GM23338 (cell line): ENCODE measurements around the gene VOPP1. TPM values are rescaled to one million over a fixed set of nuclear protein-coding genes. Genes with fewer than 3 reads are reported as not detected.

Experiments used
- ATAC-seq: fragments of 200-7000 bp; cut with Tn5 transposase; 3 replicates; pipeline ENCODE4 v1.9.1; 2020
- DNase-seq: peaks from one replicate; pipeline ENCODE4 v3.0.0-alpha.2; 2015; ENCODE audit warnings: low spot score
- H2AFZ ChIP-seq: fragments of 200-600 bp; sonication (generic); 2 replicates; pipeline ENCODE4 v1.8.0; 2016; ENCODE audit warnings: antibody characterized with exemption, mild to moderate bottlenecking, moderate library complexity
- H3F3A ChIP-seq: fragments of 200-600 bp; sonication (generic); replicated peaks from 2 replicates; pipeline ENCODE4 v1.8.0; 2017; ENCODE audit warnings: antibody characterized with exemption, mixed run types, low read depth
- H3K27ac ChIP-seq: fragments of 200-600 bp; sonication (generic); 2 replicates; pipeline ENCODE4 v1.6.1; 2016; ENCODE audit warnings: low read depth
- H3K27me3 ChIP-seq: fragments of 200-600 bp; sonication (generic); 2 replicates; pipeline ENCODE4 v1.8.0; 2016; ENCODE audit warnings: mild to moderate bottlenecking, mixed run types, moderate library complexity; ENCODE audit not compliant: insufficient read depth
- H3K36me3 ChIP-seq: fragments of 200-600 bp; sonication (generic); 2 replicates; pipeline ENCODE4 v1.8.0; 2016; ENCODE audit warnings: mild to moderate bottlenecking; ENCODE audit not compliant: insufficient read depth
- H3K4me1 ChIP-seq: fragments of 200-600 bp; sonication (generic); 2 replicates; pipeline ENCODE4 v1.8.0; 2016; ENCODE audit warnings: mild to moderate bottlenecking, moderate library complexity; ENCODE audit not compliant: insufficient read depth
- H3K4me2 ChIP-seq: fragments of 200-600 bp; sonication (generic); 2 replicates; pipeline ENCODE4 v1.7.1; 2017; ENCODE audit warnings: mixed run types
- H3K4me3 ChIP-seq: fragments of 200-600 bp; sonication (generic); 2 replicates; pipeline ENCODE4 v1.6.1; 2016; ENCODE audit warnings: mixed run types
- H3K79me2 ChIP-seq: fragments of 200-600 bp; sonication (generic); replicated peaks from 2 replicates; pipeline ENCODE4 v1.8.0; 2017; ENCODE audit warnings: mild to moderate bottlenecking; ENCODE audit not compliant: insufficient read depth
- H3K9me2 ChIP-seq: fragments of 200-600 bp; sonication (generic); 2 replicates; pipeline ENCODE4 v1.8.0; 2017; ENCODE audit not compliant: insufficient read depth
- H4K20me1 ChIP-seq: fragments of 200-600 bp; sonication (generic); replicated peaks from 2 replicates; pipeline ENCODE4 v1.8.0; 2017; ENCODE audit warnings: mild to moderate bottlenecking; ENCODE audit not compliant: insufficient read depth
- H3K27ac Mint-ChIP-seq: 2 replicates; pipeline ENCODE4 v1.8.0; 2020; ENCODE audit warnings: inconsistent platforms, mild to moderate bottlenecking, moderate library complexity, mixed read lengths
- H3K27me3 Mint-ChIP-seq: 3 replicates; pipeline ENCODE4 v1.8.0; 2022; ENCODE audit warnings: low read depth, mild to moderate bottlenecking, moderate library complexity, mixed read lengths, inconsistent platforms; ENCODE audit not compliant: insufficient read depth, poor library complexity
- H3K36me3 Mint-ChIP-seq: 3 replicates; pipeline ENCODE4 v1.8.0; 2021; ENCODE audit warnings: low read depth, mild to moderate bottlenecking, inconsistent platforms, moderate library complexity, mixed read lengths
- H3K4me1 Mint-ChIP-seq: 3 replicates; pipeline ENCODE4 v1.8.0; 2020; ENCODE audit warnings: mild to moderate bottlenecking, inconsistent platforms, mixed read lengths
- H3K4me3 Mint-ChIP-seq: 3 replicates; pipeline ENCODE4 v1.8.0; 2021; ENCODE audit warnings: moderate library complexity, mild to moderate bottlenecking, inconsistent platforms, mixed read lengths
- H3K9me3 Mint-ChIP-seq: 3 replicates; pipeline ENCODE4 v1.8.0; 2020; ENCODE audit warnings: moderate library complexity, mild to moderate bottlenecking, inconsistent platforms, mixed read lengths
- EZH2phosphoT487 ChIP-seq: fragments of 200-600 bp; sonication (generic); IDR thresholded peaks from one replicate; pipeline ENCODE4 v1.8.1; 2018; ENCODE audit warnings: antibody characterized with exemption; ENCODE audit not compliant: unreplicated experiment
- JUNB ChIP-seq: IDR thresholded peaks from one replicate; pipeline ENCODE4 v1.6.1; 2016; ENCODE audit warnings: antibody characterized with exemption; ENCODE audit not compliant: unreplicated experiment
- NANOG ChIP-seq: IDR thresholded peaks from 2 replicates; pipeline ENCODE4 v1.6.1; 2016; ENCODE audit warnings: antibody characterized with exemption, borderline replicate concordance
- POLR2AphosphoS5 ChIP-seq: IDR thresholded peaks from 2 replicates; pipeline ENCODE4 v1.6.1; 2016; ENCODE audit warnings: antibody characterized with exemption, low read depth
- STAT1 ChIP-seq: IDR thresholded peaks from one replicate; pipeline ENCODE4 v1.6.1; 2016; ENCODE audit warnings: antibody characterized with exemption; ENCODE audit not compliant: unreplicated experiment
- polyA plus RNA-seq: library from polyadenylated mRNA; unstranded; fragments of >200 nt; fragmentation: Nextera tagmentation; extraction: Ambion mirVana; gene quantifications from 2 replicates; pipeline ENCODE4 v1.2.1, GENCODE V29; 2016
- total RNA-seq: library from RNA; depleted of rRNA; stranded (reverse); fragments of >200 nt; shearing (Covaris generic); gene quantifications from 2 replicates; pipeline ENCODE4 v1.2.3, GENCODE V29; 2014
- TF ChIP-seq, protein P1 (sequence below): fragments of 250-450 bp; sonication (Bioruptor Pico); IDR thresholded peaks from 2 replicates; pipeline ENCODE4 v1.5.0; 2020; ENCODE audit warnings: mild to moderate bottlenecking, moderate library complexity

Gene VOPP1
- total and polyA plus RNA-seq, 2 experiments from 2014 or later = 28.2 to 73.7 TPM

DNA sequence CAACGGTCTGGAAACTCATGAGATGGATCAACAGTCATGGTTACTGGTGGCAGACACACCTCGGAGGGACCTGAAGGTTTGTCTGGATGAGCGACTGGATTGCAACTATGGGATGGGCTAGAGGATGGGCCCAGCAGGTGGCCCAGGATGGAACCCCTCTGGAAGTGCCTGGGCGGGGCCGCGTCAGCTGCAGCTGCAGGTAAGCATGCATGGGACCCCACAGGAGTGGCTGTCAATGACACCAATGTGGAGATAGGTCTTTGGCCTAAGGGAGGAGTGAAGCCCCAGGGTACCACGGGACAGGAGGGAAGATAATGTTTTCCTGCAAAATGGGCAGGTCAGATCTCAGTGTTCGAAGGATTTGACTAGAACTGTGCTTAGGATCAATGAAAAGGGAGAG, 103.8 kb downstream of the VOPP1 start:
- Mint-ChIP-seq H3K27me3 (peaks cover 8% of the 10 kb centered on the region), H3K27ac (no peak overlapping the region), H3K36me3 (peaks cover 64% of the 10 kb centered on the region), H3K4me1 (no peaks in the 10 kb centered on the region; the same call in 2 of the 3 replicates), H3K9me3 (peaks cover 40% of the 10 kb centered on the region), H3K4me3 (no peak overlapping the region)
- H3K79me2 ChIP-seq = no peaks in the 10 kb centered on the region
- H2AFZ ChIP-seq = no peak overlapping the region
- H3K4me2 ChIP-seq = no peak overlapping the region
- H3K27me3 ChIP-seq = no peaks in the 10 kb centered on the region
- no peaks in the 10 kb centered on the region for H3K4me1 ChIP-seq
- TF ChIP-seq NANOG = no peak
- TF ChIP-seq EZH2phosphoT487 = no peak
- TF ChIP-seq, protein P1, sequence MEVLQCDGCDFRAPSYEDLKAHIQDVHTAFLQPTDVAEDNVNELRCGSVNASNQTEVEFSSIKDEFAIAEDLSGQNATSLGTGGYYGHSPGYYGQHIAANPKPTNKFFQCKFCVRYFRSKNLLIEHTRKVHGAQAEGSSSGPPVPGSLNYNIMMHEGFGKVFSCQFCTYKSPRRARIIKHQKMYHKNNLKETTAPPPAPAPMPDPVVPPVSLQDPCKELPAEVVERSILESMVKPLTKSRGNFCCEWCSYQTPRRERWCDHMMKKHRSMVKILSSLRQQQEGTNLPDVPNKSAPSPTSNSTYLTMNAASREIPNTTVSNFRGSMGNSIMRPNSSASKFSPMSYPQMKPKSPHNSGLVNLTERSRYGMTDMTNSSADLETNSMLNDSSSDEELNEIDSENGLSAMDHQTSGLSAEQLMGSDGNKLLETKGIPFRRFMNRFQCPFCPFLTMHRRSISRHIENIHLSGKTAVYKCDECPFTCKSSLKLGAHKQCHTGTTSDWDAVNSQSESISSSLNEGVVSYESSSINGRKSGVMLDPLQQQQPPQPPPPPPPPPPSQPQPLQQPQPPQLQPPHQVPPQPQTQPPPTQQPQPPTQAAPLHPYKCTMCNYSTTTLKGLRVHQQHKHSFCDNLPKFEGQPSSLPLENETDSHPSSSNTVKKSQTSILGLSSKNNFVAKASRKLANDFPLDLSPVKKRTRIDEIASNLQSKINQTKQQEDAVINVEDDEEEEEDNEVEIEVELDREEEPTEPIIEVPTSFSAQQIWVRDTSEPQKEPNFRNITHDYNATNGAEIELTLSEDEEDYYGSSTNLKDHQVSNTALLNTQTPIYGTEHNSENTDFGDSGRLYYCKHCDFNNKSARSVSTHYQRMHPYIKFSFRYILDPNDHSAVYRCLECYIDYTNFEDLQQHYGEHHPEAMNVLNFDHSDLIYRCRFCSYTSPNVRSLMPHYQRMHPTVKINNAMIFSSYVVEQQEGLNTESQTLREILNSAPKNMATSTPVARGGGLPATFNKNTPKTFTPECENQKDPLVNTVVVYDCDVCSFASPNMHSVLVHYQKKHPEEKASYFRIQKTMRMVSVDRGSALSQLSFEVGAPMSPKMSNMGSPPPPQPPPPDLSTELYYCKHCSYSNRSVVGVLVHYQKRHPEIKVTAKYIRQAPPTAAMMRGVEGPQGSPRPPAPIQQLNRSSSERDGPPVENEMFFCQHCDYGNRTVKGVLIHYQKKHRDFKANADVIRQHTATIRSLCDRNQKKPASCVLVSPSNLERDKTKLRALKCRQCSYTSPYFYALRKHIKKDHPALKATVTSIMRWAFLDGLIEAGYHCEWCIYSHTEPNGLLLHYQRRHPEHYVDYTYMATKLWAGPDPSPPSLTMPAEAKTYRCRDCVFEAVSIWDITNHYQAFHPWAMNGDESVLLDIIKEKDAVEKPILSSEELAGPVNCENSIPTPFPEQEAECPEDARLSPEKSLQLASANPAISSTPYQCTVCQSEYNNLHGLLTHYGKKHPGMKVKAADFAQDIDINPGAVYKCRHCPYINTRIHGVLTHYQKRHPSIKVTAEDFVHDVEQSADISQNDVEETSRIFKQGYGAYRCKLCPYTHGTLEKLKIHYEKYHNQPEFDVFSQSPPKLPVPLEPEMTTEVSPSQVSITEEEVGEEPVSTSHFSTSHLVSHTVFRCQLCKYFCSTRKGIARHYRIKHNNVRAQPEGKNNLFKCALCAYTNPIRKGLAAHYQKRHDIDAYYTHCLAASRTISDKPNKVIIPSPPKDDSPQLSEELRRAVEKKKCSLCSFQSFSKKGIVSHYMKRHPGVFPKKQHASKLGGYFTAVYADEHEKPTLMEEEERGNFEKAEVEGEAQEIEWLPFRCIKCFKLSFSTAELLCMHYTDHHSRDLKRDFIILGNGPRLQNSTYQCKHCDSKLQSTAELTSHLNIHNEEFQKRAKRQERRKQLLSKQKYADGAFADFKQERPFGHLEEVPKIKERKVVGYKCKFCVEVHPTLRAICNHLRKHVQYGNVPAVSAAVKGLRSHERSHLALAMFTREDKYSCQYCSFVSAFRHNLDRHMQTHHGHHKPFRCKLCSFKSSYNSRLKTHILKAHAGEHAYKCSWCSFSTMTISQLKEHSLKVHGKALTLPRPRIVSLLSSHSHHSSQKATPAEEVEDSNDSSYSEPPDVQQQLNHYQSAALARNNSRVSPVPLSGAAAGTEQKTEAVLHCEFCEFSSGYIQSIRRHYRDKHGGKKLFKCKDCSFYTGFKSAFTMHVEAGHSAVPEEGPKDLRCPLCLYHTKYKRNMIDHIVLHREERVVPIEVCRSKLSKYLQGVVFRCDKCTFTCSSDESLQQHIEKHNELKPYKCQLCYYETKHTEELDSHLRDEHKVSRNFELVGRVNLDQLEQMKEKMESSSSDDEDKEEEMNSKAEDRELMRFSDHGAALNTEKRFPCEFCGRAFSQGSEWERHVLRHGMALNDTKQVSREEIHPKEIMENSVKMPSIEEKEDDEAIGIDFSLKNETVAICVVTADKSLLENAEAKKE (CRISPR knock-in tag) = no peak
- no peak for TF ChIP-seq JUNB
- H3K36me3 ChIP-seq = peaks cover 8% of the 10 kb centered on the region; the same call in 1 of the 2 replicates
- no peak for DNase-seq
- no peaks in the 10 kb centered on the region for H4K20me1 ChIP-seq
- no peaks in the 10 kb centered on the region for H3K9me2 ChIP-seq
- no peak overlapping the region for H3K4me3 ChIP-seq
- no peak overlapping the region for H3K27ac ChIP-seq
- no peak for ATAC-seq
- no peaks in the 10 kb centered on the region for H3F3A ChIP-seq

DNA sequence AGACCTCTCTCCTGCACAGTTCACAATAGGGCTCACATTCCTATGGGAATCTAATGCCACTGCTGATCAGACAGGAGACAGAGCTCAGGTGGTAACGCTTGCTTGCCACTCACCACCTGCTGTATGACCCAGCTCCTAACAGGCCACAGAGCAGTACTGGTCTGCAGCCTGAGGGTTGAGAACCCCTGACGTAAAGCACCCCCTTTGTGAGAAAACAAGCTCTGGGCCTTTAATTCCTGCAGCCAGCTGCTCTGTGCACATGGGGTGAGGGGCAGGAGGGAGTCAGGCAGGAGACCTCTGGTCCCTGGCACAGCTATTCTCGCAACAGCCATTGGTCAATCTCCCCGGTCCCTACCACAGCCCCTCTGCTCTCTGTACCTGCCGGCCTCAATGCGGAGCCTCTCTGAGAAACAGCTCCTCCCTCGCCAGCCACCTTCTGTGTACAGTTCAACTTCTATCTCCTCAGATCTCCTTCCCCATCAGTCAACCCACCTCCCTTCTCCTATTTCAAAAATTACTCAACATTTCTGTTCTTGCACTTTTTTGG, 105.2 kb downstream of the VOPP1 start:
- no peaks in the 10 kb centered on the region for H4K20me1 ChIP-seq
- Mint-ChIP-seq H3K27ac (no peak overlapping the region), H3K4me3 (no peak overlapping the region)

More for the DNA sequence above, 105.2 kb downstream of the VOPP1 start:
- ATAC-seq (no peak), DNase-seq (no peak)
- no peaks in the 10 kb centered on the region for H3K79me2 ChIP-seq
- H3K36me3 ChIP-seq = peaks cover 8% of the 10 kb centered on the region; the same call in 1 of the 2 replicates
- H3K4me2 ChIP-seq = no peak overlapping the region
- no peaks in the 10 kb centered on the region for H3F3A ChIP-seq
- H3K27ac ChIP-seq = no peak overlapping the region
- H3K4me1 ChIP-seq = no peaks in the 10 kb centered on the region
- H3K27me3 ChIP-seq = no peaks in the 10 kb centered on the region
- Mint-ChIP-seq H3K36me3 (peaks cover 76% of the 10 kb centered on the region), H3K27me3 (peaks cover 13% of the 10 kb centered on the region), H3K9me3 (peaks cover 53% of the 10 kb centered on the region), H3K4me1 (no peaks in the 10 kb centered on the region; the same call in 2 of the 3 replicates)
- H3K9me2 ChIP-seq = no peaks in the 10 kb centered on the region
- no peak overlapping the region for H2AFZ ChIP-seq
- no peak overlapping the region for H3K4me3 ChIP-seq
- no peak for TF ChIP-seq STAT1
- no peak for TF ChIP-seq POLR2AphosphoS5
